ENCODE results near the gene TESK2.
"Not testable (repeated sequence)": the region's sequence is repeated elsewhere in the genome, so short reads cannot be mapped to it uniquely, and the experiment has no call there.

Gene TESK2

GRCh38 chr1:45470306-45470798 is 20.6 kb downstream of the TESK2 start:
- no peak for DNase-seq

GRCh38 chr1:45467353-45467752 is 23.6 kb downstream of the TESK2 start:
- DNase-seq = not testable (repeated sequence)

GRCh38 chr1:45465277-45465676 is 25.7 kb downstream of the TESK2 start:
- no peak for DNase-seq

- DNase-seq = no peak
Measured at GRCh38 chr1:45458894-45459293, 32.1 kb downstream of the TESK2 start.

GRCh38 chr1:45456531-45456930 is 34.4 kb downstream of the TESK2 start:
- DNase-seq = no peak

- no peak for DNase-seq
Measured at GRCh38 chr1:45455162-45455561, 35.8 kb downstream of the TESK2 start.

GRCh38 chr1:45454464-45454863 is 36.5 kb downstream of the TESK2 start:
- no peak for DNase-seq

- no peak for DNase-seq
Measured at GRCh38 chr1:45452503-45452902, 38.5 kb downstream of the TESK2 start.

- no peak for DNase-seq
Measured at GRCh38 chr1:45448357-45448756, 42.6 kb downstream of the TESK2 start.

- DNase-seq = no peak
Measured at GRCh38 chr1:45446950-45447672, 43.9 kb downstream of the TESK2 start.

- DNase-seq = no peak
Measured at GRCh38 chr1:45446530-45446929, 44.4 kb downstream of the TESK2 start.

- no peak for DNase-seq
Measured at GRCh38 chr1:45444609-45445131, 46.3 kb downstream of the TESK2 start.

GRCh38 chr1:45443580-45444446 is 47.1 kb downstream of the TESK2 start:
- no peak for DNase-seq

- DNase-seq = no peak
Measured at GRCh38 chr1:45442272-45442671, 48.7 kb downstream of the TESK2 start.

- DNase-seq = no peak
Measured at GRCh38 chr1:45437323-45437722, 53.6 kb downstream of the TESK2 start.

- no peak for DNase-seq
Measured at GRCh38 chr1:45430490-45430889, 60.5 kb downstream of the TESK2 start.

- no peak for DNase-seq
Measured at GRCh38 chr1:45429561-45430159, 61.3 kb downstream of the TESK2 start.

GRCh38 chr1:45423906-45424678 is 66.9 kb downstream of the TESK2 start:
- no peak for DNase-seq

- no peak for DNase-seq
Measured at GRCh38 chr1:45421935-45422334, 69.0 kb downstream of the TESK2 start.

GRCh38 chr1:45414746-45415145 is 76.2 kb downstream of the TESK2 start:
- no peak for DNase-seq

- no peak for DNase-seq
Measured at GRCh38 chr1:45412899-45413298, 78.1 kb downstream of the TESK2 start.

GRCh38 chr1:45411510-45411899 is 79.5 kb downstream of the TESK2 start:
- no peak for DNase-seq
